T47D (cell line): Measurements from ENCODE around the gene MRFAP1L1.
A peak's percentile ranks its signal among the peaks of the same experiment; 100 is the strongest.

ENCODE experiments used
- DNase-seq, 2 experiments: peaks; one replicate each; pipeline versions ENCODE4 v3.0.0 to v3.0.0-alpha.2; 2011 to 2012; ENCODE audit warnings: low read depth in 1 of 2, low spot score in 1 of 2
- JUND ChIP-seq: IDR thresholded peaks from 2 replicates; pipeline ENCODE4 v1.6.1; 2012; ENCODE audit warnings: low read depth
- in situ Hi-C: cut with HindIII; loops from 2 replicates; pipeline ENCODE4 v1.10.0; 2016; ENCODE audit warnings: low sequenced_read_pairs, low pct_unique_long_range_greater_than_20kb

MRFAP1L1 gene

DNA sequence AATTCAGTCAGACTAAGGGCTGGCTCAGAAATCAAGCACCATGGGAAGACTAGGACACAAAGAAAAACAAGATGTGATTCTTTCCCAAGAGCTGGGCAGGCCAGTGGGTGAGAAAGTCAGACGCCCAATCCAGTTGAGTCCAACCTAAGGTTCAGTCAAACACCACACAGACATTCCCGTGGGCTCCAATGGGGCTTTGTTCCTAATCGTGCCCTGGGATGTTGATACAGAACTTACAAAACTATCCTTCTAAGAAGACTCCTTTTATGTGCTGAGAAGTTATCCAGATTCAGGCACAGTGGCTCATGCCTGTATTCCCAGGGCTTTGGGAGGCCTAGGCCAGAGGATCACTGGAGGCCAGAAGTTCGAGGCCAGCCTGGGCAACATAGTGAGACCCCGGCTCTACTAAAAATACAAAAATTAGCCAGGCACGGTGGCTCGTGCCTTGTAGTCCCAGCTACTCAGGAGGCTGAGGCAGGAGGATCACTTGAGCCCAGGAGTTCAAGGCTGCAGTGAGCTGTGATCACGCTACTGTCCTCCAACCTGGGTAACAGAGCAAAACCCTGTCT is 10.0 kb upstream of the MRFAP1L1 start:
- in situ Hi-C loops = no loop called here
- no peak for DNase-seq
- no peak for TF ChIP-seq JUND

DNA sequence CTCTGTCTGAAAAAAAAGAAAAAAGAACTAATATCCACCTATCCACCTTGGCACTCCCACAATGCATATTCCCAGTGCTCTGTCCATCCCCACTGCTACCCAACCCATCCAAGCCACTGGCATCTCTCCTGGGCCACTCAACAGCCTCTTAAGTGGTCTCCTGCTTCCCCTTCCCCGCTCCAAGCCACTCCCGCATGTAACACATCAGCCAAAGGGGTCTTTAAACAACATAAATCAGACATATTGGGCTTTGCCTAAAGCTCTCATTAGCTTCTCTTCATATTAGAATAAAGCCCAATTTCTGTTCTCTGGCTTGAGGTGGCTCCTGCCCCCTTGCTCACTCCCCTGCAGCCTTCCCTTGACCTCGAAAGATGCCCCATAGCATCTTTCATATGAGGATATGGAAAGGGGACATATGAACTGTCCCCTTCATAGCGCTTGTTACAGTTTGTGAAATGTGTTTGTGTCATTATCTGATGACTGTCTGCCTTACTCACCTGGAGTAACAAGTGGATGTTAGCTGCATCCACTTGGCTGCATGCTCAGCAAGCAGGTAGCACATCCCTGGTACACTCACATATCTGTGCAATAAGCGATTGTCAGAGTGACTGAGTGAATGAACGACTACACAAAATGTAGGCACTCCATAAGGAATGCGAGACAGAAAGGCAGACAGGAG is 9.4 kb upstream of the MRFAP1L1 start:
- DNase-seq = no peak
- in situ Hi-C loops = no loop called here
- no peak for TF ChIP-seq JUND

- TF ChIP-seq JUND = no peak
- no peak for DNase-seq
- in situ Hi-C loops = no loop called here
Measured at GRCh38 chr4:6716958-6717655, 7.4 kb upstream of the MRFAP1L1 start.

GRCh38 chr4:6716018-6716911 is 6.6 kb upstream of the MRFAP1L1 start, which contains the start of gene BLOC1S4:
BLOC1S4 (plus strand) TSS chr4:6716174; CDS start chr4:6716210, 36 bp downstream.
- in situ Hi-C loops = no loop called here
- DNase-seq = peak; percentile 92 to 95
- no peak for TF ChIP-seq JUND

DNA sequence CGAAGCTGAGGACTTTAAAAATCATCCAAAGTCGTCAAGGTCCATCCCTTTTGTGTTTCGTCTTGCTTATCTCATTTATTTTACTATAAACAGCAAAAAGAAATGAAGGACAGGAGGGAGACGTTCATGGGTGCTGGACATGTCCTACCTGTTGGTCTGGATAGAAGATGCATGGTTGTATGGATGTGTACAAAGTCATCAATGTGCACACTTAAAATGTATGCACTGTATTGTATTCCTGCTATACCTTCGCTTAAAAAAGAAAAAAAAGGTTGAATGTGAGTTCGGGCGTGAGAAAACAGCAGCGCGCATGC is 6.0 kb upstream of the MRFAP1L1 start:
- DNase-seq = no peak
- TF ChIP-seq JUND = no peak
- in situ Hi-C loops = no loop called here

DNA sequence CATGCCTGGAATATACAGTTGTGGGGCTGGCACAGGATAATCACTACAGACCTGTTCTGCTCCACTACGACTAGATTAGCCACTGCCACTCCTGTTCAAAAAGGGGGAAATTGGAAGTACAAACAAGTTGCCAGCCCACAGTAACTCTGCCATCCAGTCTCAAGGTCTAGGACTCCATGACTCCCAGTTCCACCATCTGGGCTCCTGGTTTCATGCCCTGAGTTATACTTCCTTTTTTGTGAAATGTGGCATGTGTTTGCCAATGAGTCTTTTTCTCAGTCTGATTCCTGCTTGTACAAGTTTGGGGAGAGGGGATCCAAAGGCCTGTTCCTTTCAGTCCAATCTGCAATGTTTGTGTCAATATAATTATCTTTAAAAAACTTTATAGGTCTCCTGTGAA is 5.3 kb upstream of the MRFAP1L1 start:
- in situ Hi-C loops = no loop called here
- no peak for DNase-seq
- no peak for TF ChIP-seq JUND

GRCh38 chr4:6710996-6711395 is 1.3 kb upstream of the MRFAP1L1 start:
- no peak for DNase-seq
- in situ Hi-C loops = no loop called here
- TF ChIP-seq JUND = no peak

DNA sequence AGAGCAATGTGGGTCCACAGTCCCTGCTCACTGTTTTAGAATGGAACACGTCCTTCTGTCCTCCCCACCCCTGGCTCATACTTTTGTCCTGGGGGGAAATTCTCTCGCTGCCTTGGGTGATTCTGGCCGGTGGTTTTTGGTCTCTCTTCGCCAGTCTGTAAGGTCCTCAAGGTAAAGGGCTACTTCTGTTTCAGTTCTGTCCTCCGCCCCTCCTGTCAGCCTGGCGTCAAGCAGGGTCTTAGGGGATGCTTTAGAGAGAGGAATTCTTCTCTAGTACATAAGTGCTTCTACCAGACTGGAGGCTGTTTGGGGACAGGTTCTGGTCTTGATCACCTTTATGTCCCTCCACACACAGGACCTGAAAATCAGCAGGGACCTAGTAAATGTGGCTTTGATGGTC is 617 bp upstream of the MRFAP1L1 start:
- in situ Hi-C loops = no loop called here
- TF ChIP-seq JUND = no peak
- no peak for DNase-seq

DNA sequence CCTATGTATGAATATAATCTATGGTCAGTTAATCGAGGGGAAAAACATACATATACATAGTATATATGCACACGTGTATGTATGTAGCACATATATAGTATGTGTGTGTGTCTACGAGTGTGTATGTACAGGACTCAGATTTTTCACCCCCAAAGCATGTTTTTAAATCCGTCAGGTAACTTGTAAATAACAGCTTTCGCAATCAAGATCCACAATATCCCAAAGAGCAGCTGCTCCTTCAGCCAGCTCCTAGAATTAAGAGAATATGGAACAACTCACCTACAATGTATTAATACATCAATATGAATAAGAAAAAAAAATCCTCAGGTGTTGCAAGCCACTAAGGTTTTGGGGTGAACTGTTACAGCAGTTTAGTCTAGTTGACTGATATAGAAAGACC is 3.5 kb downstream of the MRFAP1L1 start:
- no peak for TF ChIP-seq JUND
- in situ Hi-C loops = no loop called here
- DNase-seq = no peak

DNA sequence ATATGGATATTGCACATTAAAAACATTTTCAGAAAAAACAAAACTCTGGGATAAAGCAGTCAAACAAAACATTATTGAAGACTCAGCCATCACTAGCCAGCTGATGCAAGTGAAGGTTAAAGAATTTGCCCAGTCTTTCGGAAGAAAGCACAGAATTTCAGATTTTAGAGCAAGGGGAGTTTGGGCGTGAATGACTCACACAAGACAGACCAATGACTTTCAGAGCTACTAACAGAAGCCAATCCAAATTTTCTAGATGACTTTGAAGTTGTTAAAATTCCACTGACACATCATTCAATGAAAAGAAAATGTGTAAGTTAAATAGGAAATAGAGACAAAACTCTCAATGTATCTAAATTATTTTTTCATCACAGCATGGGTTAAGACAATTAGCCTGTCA is 4.0 kb downstream of the MRFAP1L1 start:
- no peak for TF ChIP-seq JUND
- no peak for DNase-seq
- in situ Hi-C loops = no loop called here

DNA sequence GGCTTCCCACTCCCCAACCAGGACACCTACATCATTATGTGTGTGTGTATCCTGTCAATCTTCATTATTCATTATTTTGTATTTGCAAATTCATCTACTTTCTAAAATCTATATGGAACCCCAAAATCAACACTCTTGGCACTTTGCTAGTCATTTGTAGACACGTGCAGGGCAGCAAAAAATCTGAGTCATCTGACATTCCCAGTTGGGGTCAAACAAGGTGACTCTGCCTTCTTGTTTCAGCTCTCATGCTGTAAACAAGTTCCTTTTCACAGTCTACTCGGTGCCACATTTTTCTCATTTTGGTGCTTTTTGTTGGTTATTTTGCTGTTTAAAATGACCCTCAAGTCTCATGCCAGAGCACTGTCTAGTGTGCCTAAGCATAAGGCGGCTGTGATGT is 5.9 kb downstream of the MRFAP1L1 start:
- in situ Hi-C loops = no loop called here

GRCh38 chr4:6702761-6703160 is 6.9 kb downstream of the MRFAP1L1 start:
- in situ Hi-C loops = no loop called here
- TF ChIP-seq JUND = no peak
- no peak for DNase-seq

More for the DNA sequence above, 5.9 kb downstream of the MRFAP1L1 start:
- no peak for TF ChIP-seq JUND
- DNase-seq = no peak

DNA sequence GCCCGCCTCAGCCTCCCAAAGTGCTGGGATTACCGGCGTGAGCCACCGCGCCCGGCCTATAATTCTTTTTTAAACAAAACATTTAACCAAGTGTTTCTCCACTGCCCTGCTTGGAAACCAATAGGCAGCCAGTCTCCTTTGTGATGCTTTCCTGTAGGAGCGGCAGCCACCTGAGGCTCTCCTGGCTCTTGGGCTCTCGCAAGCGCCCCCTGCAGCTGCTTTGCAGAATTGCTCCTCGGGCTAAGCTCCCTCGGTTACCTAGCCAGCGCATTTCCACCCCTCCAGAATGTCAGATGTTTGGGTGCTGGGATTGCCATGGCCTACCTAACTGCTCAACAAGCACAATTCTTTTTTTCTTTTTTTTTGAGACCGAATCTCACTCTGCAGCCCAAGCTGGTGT is 8.3 kb downstream of the MRFAP1L1 start:
- DNase-seq = peak in 1 of 2 experiments; percentile 49
- TF ChIP-seq JUND = no peak
- in situ Hi-C loops = no loop called here
